HepG2 (cell line): ENCODE measurements around the gene SPRR2D. TPM values are rescaled to one million over a fixed set of nuclear protein-coding genes. Genes with fewer than 3 reads are reported as not detected.

ENCODE experiments used
- ATAC-seq: fragments of 200-7000 bp; cut with Tn5 transposase; 3 replicates; pipeline ENCODE4 v1.9.1; 2020; ENCODE audit warnings: mild to moderate bottlenecking, moderate library complexity
- BruUV-seq: library from RNA; stranded (reverse); fragments of 400-500 nt; replicated peaks from 2 replicates; lab custom pipeline; 2021; lab: Mats Ljungman, UMichigan
- CTCF ChIA-PET: fragments of 300-600 bp; formaldehyde crosslinking; extraction: SDS; loops from one replicate; lab custom pipeline; 2021; ENCODE audit warnings: low total read pairs, inconsistent platforms, low intra/inter-chr PET ratio; lab: Yijun Ruan, JAX
- POLR2A ChIA-PET: fragments of 350-600 bp; sonication (Branson Sonifier 250); formaldehyde crosslinking; loops from one replicate; lab custom pipeline; 2020; ENCODE audit warnings: antibody characterized with exemption, inconsistent platforms; lab: Yijun Ruan, JAX
- DNase-seq: peaks from one replicate; pipeline ENCODE4 v3.0.0-alpha.2; 2015; ENCODE audit warnings: low spot score
- FAIRE-seq: peaks from 3 replicates; lab custom pipeline; 2011; peaks lifted over from hg19 to GRCh38; lab: Jason Lieb, UNC
- H2AFZ ChIP-seq: one replicate; pipeline ENCODE4 v1.6.1; 2011; ENCODE audit warnings: low read length, inconsistent platforms
- H3K27ac ChIP-seq: fragments of 300-600 bp; 3 replicates; pipeline ENCODE4 v1.8.0; 2011; ENCODE audit warnings: mixed run types, mild to moderate bottlenecking, mixed read lengths, low read length, inconsistent platforms; ENCODE audit not compliant: insufficient read depth; ENCODE audit errors: extremely low read length
- H3K27me3 ChIP-seq, 2 experiments: fragments of 200-600 bp in 1 of 2; 2 replicates in 1 of 2; 3 replicates in 1 of 2; pipeline versions ENCODE4 v1.6.0 to v1.8.0; 2011; ENCODE audit warnings: low read length in 2 of 2, mild to moderate bottlenecking in 2 of 2, moderate library complexity in 2 of 2, inconsistent platforms in 1 of 2; ENCODE audit not compliant: insufficient read depth in 2 of 2, control insufficient read depth in 1 of 2
- H3K36me3 ChIP-seq, 2 experiments: fragments of 200-600 bp in 1 of 2; replicated peaks in 1 of 2; 2 replicates in 1 of 2; 3 replicates in 1 of 2; pipeline versions ENCODE4 v1.5.1 to v1.8.0; 2011; ENCODE audit warnings: low read length in 2 of 2, inconsistent platforms in 1 of 2; ENCODE audit not compliant: insufficient read depth in 2 of 2, control insufficient read depth in 1 of 2
- H3K4me1 ChIP-seq: 2 replicates; pipeline ENCODE4 v1.5.1; 2012; ENCODE audit warnings: low read length, inconsistent platforms; ENCODE audit not compliant: insufficient read depth
- H3K4me2 ChIP-seq: 2 replicates; pipeline ENCODE4 v1.6.0; 2011; ENCODE audit warnings: low read depth, low read length, inconsistent platforms
- H3K4me3 ChIP-seq, 3 experiments: fragments of 200-600 bp in 1 of 3; sonication (generic), shearing (Covaris generic) in 1 of 3; replicated peaks in 1 of 3; 2 replicates each; pipeline ENCODE4 v1.5.1; 2011 to 2016; ENCODE audit warnings: low read length in 3 of 3, inconsistent platforms in 2 of 3, low read depth in 2 of 3, mild to moderate bottlenecking in 2 of 3, control low read depth in 1 of 3, mixed read lengths in 1 of 3; ENCODE audit not compliant: insufficient read depth in 1 of 3
- H3K79me2 ChIP-seq: one replicate; pipeline ENCODE4 v1.6.1; 2011; ENCODE audit warnings: low read length, inconsistent platforms; ENCODE audit not compliant: insufficient read depth
- H3K9ac ChIP-seq: 2 replicates; pipeline ENCODE4 v1.6.0; 2011; ENCODE audit warnings: mild to moderate bottlenecking, low read depth, low read length, inconsistent platforms; ENCODE audit not compliant: insufficient read depth
- H3K9me3 ChIP-seq: 2 replicates; pipeline ENCODE4 v1.5.1; 2012; ENCODE audit warnings: mild to moderate bottlenecking, low read length
- H4K20me1 ChIP-seq: 2 replicates; pipeline ENCODE4 v1.6.0; 2011; ENCODE audit warnings: inconsistent platforms, mild to moderate bottlenecking, low read length, moderate library complexity; ENCODE audit not compliant: insufficient read depth
- ATF7-NPFF ChIP-seq: sonication (generic); formaldehyde crosslinking; IDR thresholded peaks from 2 replicates; pipeline ENCODE4 v1.8.1; 2023; ENCODE audit warnings: mild to moderate bottlenecking, low read depth, missing genetic modification reagents, moderate library complexity
- IKZF1 ChIP-seq: fragments of 450-650 bp; IDR thresholded peaks from 2 replicates; pipeline ENCODE4 v1.7.1; 2016
- ISL2 ChIP-seq: sonication (generic); formaldehyde crosslinking; IDR thresholded peaks from 2 replicates; pipeline ENCODE4 v1.5.0; 2020; ENCODE audit warnings: missing genetic modification reagents
- MXD1 ChIP-seq: sonication (generic); formaldehyde crosslinking; IDR thresholded peaks from 2 replicates; pipeline ENCODE4 v1.4.0; 2020; ENCODE audit warnings: mild to moderate bottlenecking, missing genetic modification reagents
- NFE2 ChIP-seq: sonication (generic); formaldehyde crosslinking; IDR thresholded peaks from 2 replicates; pipeline ENCODE4 v1.4.0; 2020; ENCODE audit warnings: missing genetic modification reagents
- PHF8 ChIP-seq: sonication (generic); formaldehyde crosslinking; IDR thresholded peaks from 2 replicates; pipeline ENCODE4 v1.5.0; 2020; ENCODE audit warnings: missing genetic modification reagents
- SMARCC2 ChIP-seq: fragments of 450-650 bp; IDR thresholded peaks from 2 replicates; pipeline ENCODE4 v1.6.1; 2017; ENCODE audit warnings: antibody characterized with exemption, mild to moderate bottlenecking
- TP53 ChIP-seq: sonication (generic); formaldehyde crosslinking; conservative IDR thresholded peaks from 2 replicates; pipeline ENCODE4 v1.4.0; 2020; ENCODE audit warnings: missing genetic modification reagents
- ZBTB7A ChIP-seq: sonication (generic); formaldehyde crosslinking; IDR thresholded peaks from 2 replicates; pipeline ENCODE4 v1.8.0; 2022; ENCODE audit warnings: mild to moderate bottlenecking, missing genetic modification reagents
- ZNF12 ChIP-seq: sonication (generic); formaldehyde crosslinking; IDR thresholded peaks from 2 replicates; pipeline ENCODE4 v1.5.0; 2020; ENCODE audit warnings: missing genetic modification reagents
- ZNF142 ChIP-seq: sonication (generic); formaldehyde crosslinking; IDR thresholded peaks from 2 replicates; pipeline ENCODE4 v1.4.0; 2020; ENCODE audit warnings: missing genetic modification reagents
- ZNF225 ChIP-seq: sonication (generic); formaldehyde crosslinking; IDR thresholded peaks from 2 replicates; pipeline ENCODE4 v1.4.0; 2020; ENCODE audit warnings: mild to moderate bottlenecking, missing genetic modification reagents
- ZNF564 ChIP-seq: sonication (generic); formaldehyde crosslinking; IDR thresholded peaks from 2 replicates; pipeline ENCODE4 v1.8.1; 2023; ENCODE audit warnings: mild to moderate bottlenecking, missing genetic modification reagents
- ZNF703 ChIP-seq: sonication (generic); formaldehyde crosslinking; IDR thresholded peaks from 2 replicates; pipeline ENCODE4 v1.5.1; 2020; ENCODE audit warnings: missing genetic modification reagents, mild to moderate bottlenecking, moderate library complexity, borderline replicate concordance
- ZNF720 ChIP-seq: sonication (generic); formaldehyde crosslinking; IDR thresholded peaks from 2 replicates; pipeline ENCODE4 v1.4.0; 2020; ENCODE audit warnings: missing genetic modification reagents
- ZNF883 ChIP-seq: sonication (generic); formaldehyde crosslinking; IDR thresholded peaks from 2 replicates; pipeline ENCODE4 v1.5.1; 2020; ENCODE audit warnings: mild to moderate bottlenecking, missing genetic modification reagents; ENCODE audit errors: not compliant biosample characterization
- WGBS: methylation state at CpG from one replicate; pipeline ENCODE4 v1.1.6; 2017; ENCODE audit warnings: low lambda C conversion rate; 5-methylcytosine and 5-hydroxymethylcytosine counted together
- in situ Hi-C: cut with HindIII; loops from 2 replicates; pipeline ENCODE4 v1.10.0; 2017; ENCODE audit warnings: low pct_unique_long_range_greater_than_20kb; ENCODE audit not compliant: extremely low pct_ligation_motif_present
- intact Hi-C: fragments of 100-400 bp; cut with micrococcal nuclease; formaldehyde crosslinking; loops from one replicate; pipeline ENCODE4 v1.10.0; 2022; ENCODE audit not compliant: unreplicated experiment
- polyA plus RNA-seq, 8 experiments: library from polyadenylated mRNA; depleted of rRNA in 3 of 8; stranded (reverse) in 7 of 8; unstranded in 1 of 8; fragments of >200 nt; fragmentation: Illumina TruSeq in 4 of 8; extraction: Trizol in 4 of 8; gene quantifications; 2 replicates each; pipeline versions ENCODE4 v1.2.1 to v1.2.3, GENCODE V29; 2011 to 2016; ENCODE audit warnings: low read depth in 4 of 8, missing spikeins in 1 of 8, mixed read lengths in 1 of 8; ENCODE audit not compliant: insufficient read depth in 1 of 8
- total RNA-seq, 5 experiments: library from RNA; depleted of rRNA; stranded (reverse); fragments of >200 nt; fragmentation: Illumina TruSeq; extraction: Trizol; gene quantifications; 2 replicates each; pipeline ENCODE4 v1.2.3, GENCODE V29; 2016; ENCODE audit warnings: low read depth in 1 of 5
- TF ChIP-seq, protein P1 (sequence below): sonication (generic); formaldehyde crosslinking; IDR thresholded peaks from 2 replicates; pipeline ENCODE4 v1.9.0; 2022; ENCODE audit warnings: missing genetic modification reagents, mild to moderate bottlenecking, borderline replicate concordance

SPRR2D gene
- total and polyA plus RNA-seq, 2 of the 13 experiments (the other 11 are each of a cell fraction or from before 2014, with no cell fraction given): not detected

DNA sequence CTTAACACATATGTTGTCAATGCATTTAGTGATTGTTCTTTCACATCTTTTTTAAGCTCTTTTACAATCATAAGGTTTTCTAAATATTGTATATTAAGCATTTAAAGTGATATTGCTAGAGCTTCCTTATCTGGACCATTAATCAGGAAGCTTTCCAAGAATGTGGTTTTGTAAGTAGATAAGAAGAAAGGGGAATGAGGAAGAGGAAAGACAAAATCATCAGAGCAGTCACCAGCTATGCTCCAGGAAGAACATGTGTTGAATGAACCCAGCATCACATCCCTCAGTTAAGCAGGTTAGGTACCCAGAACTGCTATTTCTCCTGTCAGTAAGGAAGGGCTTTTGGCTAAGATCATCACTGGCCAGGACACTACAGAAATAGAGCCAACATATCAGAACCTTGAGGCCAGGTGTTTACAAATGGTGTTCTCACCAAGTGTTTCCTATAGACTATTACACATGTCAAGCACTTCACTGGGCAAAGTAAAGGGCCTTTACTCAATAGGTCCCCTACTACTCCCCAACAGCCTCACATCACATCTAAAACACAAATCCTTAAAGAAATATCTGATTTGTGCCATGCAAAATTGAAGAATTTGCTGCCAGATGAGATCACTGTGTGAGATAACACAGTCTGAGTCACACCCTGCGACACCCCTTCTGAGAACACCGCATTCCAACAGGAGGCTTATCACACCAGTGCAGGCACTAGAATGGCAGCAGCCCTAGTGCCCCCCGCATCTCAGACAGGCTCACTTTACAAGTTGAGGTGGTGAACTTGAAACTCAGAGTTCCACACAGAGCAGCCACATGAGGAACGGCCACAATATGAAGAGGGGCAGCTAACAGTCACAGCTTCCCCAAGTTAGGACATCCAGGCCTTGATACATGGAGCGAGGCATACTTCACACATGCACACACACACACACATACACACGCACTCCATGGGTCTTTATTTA, 18.2 kb upstream of the SPRR2D start (continued):
- TF ChIP-seq ISL2 (CRISPR knock-in tag): no peak
- TF ChIP-seq TP53 (CRISPR knock-in tag): no peak
- no peak for TF ChIP-seq ATF7-NPFF
- TF ChIP-seq, protein P1, sequence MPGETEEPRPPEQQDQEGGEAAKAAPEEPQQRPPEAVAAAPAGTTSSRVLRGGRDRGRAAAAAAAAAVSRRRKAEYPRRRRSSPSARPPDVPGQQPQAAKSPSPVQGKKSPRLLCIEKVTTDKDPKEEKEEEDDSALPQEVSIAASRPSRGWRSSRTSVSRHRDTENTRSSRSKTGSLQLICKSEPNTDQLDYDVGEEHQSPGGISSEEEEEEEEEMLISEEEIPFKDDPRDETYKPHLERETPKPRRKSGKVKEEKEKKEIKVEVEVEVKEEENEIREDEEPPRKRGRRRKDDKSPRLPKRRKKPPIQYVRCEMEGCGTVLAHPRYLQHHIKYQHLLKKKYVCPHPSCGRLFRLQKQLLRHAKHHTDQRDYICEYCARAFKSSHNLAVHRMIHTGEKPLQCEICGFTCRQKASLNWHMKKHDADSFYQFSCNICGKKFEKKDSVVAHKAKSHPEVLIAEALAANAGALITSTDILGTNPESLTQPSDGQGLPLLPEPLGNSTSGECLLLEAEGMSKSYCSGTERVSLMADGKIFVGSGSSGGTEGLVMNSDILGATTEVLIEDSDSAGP (CRISPR knock-in tag): no peak
- no peak for TF ChIP-seq PHF8 (CRISPR knock-in tag)
- TF ChIP-seq ZNF883 (CRISPR knock-in tag): no peak
- TF ChIP-seq ZNF564 (CRISPR knock-in tag): no peak
- no peak for TF ChIP-seq NFE2 (CRISPR knock-in tag)
- no peak for TF ChIP-seq IKZF1
- no peak for TF ChIP-seq ZNF12 (CRISPR knock-in tag)

DNA sequence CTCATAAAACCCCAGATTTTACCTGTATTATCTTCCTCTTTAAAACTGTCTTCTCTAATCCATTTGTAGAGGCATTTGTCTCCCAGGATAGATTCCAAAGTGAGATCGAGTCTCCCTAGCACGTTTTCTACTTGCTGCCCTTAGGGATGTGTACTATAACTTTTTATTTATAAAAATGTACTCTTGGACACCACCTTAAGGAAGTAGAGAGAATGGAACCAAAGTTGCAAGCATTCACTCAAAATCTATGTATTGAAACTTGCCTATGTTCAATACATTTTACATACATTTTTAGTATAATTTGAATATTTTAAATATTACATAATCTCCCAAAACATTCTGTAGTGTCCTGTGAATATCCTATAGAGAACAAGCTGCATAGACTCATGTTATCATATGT, 17.2 kb upstream of the SPRR2D start:
- H3K9me3 ChIP-seq: no peaks in the 10 kb centered on the region
- no peaks in the 10 kb centered on the region for H3K79me2 ChIP-seq
- no peak overlapping the region for H3K4me3 ChIP-seq
- H3K27ac ChIP-seq: no peak overlapping the region
- no peak for ATAC-seq
- no peak overlapping the region for H2AFZ ChIP-seq
- H3K36me3 ChIP-seq: no peaks in the 10 kb centered on the region
- CTCF ChIA-PET: no interaction called here
- no peaks in the 10 kb centered on the region for H4K20me1 ChIP-seq
- H3K4me2 ChIP-seq: no peak overlapping the region
- BruUV-seq: no TSS peak
- POLR2A ChIA-PET: no interaction called here
- 0% methylated on average over 2 of the region's 2 CpGs for WGBS
- intact Hi-C loops (no loop called here), in situ Hi-C loops (no loop called here)
- no peak for DNase-seq
- no peak for FAIRE-seq
- no peaks in the 10 kb centered on the region for H3K4me1 ChIP-seq
- H3K27me3 ChIP-seq: no peaks in the 10 kb centered on the region
- no peak overlapping the region for H3K9ac ChIP-seq
- TF ChIP-seq ZBTB7A (CRISPR knock-in tag): no peak
- no peak for TF ChIP-seq ZNF225 (CRISPR knock-in tag)
- no peak for TF ChIP-seq ZNF703 (CRISPR knock-in tag)
- TF ChIP-seq SMARCC2: no peak
- TF ChIP-seq ZNF142 (CRISPR knock-in tag): no peak
- TF ChIP-seq MXD1: no peak
- TF ChIP-seq ZNF720 (CRISPR knock-in tag): no peak
